GM21786 (cell line): ENCODE data around the gene IQCF2.
"Not testable (repeated sequence)": the region's sequence is repeated elsewhere in the genome, so short reads cannot be mapped to it uniquely, and the experiment has no call there.

Source experiments
- ATAC-seq: cut with Tn5 transposase; IDR thresholded peaks from one replicate; pipeline ENCODE4 v1.9.1; 2021; ENCODE audit not compliant: unreplicated experiment

IQCF2 gene

GRCh38 chr3:51876186-51876585 is 14.8 kb downstream of the IQCF2 start:
- ATAC-seq = no peak

DNA sequence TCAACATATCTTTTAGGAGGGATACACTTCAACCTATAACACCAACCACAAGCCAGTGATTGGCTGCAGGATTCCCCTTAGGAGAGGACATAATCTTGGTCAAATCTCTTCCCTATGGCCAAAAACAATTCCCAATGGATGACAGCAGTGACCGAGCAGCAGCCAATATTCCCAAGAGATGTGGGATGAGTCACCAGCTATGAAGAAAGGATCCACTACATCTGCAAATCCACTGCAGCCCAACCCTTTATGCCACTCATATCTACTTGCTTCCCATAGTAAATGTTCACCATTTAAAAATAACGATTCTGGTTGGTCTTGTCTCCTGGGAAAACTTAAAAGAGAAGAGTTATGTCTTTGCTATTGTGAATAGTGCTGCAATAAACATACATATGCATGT is 18.5 kb downstream of the IQCF2 start:
- ATAC-seq = no peak

- no peak for ATAC-seq
Observed at GRCh38 chr3:51886447-51886846, 25.0 kb downstream of the IQCF2 start.

DNA sequence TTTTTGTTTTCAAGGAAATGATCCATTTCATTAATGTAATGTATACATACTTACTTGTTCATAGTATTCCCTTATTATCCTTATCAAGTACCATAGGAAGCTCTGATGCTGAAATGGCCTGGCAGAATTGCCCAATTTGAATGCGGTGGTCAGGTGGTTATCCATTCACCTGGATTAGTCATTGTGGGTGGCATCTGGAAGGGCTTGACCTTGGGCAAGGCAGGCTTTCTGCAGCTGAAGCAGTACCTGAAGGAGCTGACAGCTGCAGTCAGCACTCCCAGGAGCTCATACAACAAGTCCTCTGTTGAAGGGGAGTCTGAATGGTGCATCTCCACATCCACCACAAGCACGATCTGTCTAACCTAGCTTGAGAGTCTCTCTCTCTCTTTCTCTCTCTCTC is 26.2 kb downstream of the IQCF2 start:
- no peak for ATAC-seq

DNA sequence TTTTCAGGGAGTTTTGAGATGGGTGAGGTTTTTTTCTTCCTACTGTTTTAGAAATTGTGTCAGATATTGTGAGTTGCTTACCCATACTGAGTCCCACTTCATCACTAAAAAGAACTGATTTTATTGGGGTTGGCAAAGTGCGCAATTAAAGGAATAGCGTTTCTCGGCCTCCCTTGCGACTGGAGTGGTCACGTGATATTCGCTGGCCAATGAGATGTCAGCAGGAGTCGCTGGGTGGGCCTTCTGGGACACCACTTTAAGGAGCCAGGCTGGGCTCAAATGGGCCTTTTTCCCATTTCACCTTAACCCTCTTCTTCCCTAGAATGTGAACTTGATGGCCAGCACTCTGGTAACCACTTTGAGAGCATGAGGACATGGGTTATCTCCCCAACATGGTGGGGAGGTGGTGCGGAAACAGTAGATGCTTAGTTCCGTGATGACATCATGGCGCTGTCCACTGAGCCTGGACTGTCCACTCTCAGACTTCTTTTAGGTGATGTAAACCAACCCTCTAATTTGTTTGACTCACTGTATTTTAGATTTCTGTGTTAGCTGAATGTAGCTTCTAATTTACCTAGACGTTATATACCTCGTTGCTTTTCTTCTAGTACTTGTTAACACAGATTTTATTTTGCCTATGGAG is 27.2 kb downstream of the IQCF2 start:
- no peak for ATAC-seq

GRCh38 chr3:51891242-51892039 is 30.0 kb downstream of the IQCF2 start:
- no peak for ATAC-seq

- no peak for ATAC-seq
Observed at GRCh38 chr3:51894391-51894790, 33.0 kb downstream of the IQCF2 start.

DNA sequence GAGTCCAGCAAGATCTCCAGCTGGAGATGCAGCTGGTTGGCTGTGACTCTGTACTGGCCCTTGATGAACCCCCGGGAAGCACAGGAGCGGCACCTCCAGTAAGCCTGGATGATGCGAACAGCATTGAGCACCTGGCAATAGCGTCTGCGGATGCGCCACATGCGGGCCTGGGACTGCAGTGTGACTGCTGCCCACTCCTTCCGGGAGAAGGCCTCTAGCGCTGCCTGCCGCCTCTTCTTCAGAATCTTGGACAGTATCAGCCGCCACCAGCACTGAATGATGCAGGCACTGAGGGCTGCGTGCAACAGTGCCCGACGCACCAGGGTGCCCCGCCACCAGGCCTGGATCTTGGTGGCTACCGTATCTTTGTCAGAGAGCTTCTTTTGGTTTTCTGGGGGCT is 33.5 kb downstream of the IQCF2 start:
- ATAC-seq = no peak

GRCh38 chr3:51896607-51897305 is 35.3 kb downstream of the IQCF2 start:
- ATAC-seq = no peak

GRCh38 chr3:51897391-51897790 is 36.0 kb downstream of the IQCF2 start:
- no peak for ATAC-seq

GRCh38 chr3:51900043-51900442 is 38.6 kb downstream of the IQCF2 start:
- not testable (repeated sequence) for ATAC-seq

- not testable (repeated sequence) for ATAC-seq
Observed at GRCh38 chr3:51902361-51902760, 40.9 kb downstream of the IQCF2 start.

DNA sequence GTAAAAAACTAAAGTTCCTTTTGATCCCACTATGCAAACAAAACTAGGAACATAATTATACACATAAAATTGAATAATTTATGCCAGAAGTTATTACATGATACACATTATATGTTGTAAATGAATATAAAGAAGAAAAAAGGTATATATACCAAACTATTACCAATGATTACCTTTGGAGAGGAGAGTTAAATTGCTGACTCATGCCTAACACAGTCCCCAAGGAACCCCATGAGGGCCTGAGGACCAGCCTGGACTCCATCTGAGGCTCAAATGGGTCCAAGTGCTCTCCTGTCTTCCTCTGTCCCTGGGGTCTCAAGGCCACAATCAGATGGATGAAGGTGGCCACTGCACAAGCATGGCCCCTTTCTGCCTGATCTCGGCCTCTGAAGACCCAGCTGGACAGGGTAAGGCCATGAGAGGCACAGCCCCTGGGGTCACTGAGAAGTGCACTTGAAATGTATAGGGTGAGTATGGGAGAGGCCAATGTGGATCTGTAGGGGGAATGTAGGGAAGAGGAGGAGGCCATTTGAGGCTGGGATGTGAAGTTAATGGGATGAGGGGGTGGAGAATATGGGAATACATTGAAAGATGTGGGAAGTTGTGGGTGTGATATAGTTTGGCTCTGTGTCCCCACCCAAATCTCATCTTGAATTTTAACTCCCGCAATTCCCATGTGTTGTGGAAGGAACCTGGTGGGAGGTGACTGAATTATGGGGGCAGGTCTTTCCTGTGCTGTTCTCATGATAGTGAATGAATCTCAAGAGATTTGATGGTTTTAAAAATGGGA is 42.8 kb downstream of the IQCF2 start:
- no peak for ATAC-seq

DNA sequence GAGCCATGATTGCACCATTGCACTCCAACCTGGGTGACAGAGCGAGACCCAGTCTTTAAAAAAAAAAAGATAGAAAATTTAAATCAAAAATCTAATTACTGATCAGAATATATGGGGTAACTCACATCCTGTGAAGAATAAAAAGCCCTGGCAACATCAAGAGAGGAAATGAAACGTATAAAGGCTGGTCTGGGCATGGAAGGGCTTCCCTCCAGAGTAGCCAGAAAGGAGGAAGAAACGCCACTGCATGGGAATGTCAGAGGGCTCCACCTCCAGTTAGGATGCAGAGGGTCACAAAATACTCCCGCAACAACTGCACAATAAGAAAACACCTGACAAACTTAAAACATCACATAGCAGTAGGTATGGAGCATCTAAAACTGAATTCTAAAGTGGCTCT is 46.6 kb downstream of the IQCF2 start:
- no peak for ATAC-seq
